Superior temporal gyrus (tissue), 1 donor: ENCODE measurements around the gene AIF1.
A peak's percentile ranks its signal among the peaks of the same experiment; 100 is the strongest.

Source experiments
- DNase-seq: peaks from one replicate; pipeline ENCODE4 v3.0.0-alpha.2; 2016; ENCODE audit errors: extremely low spot score

AIF1 gene

GRCh38 chr6:31620586-31621319 lies 5.7 kb downstream of the AIF1 start, which contains the start of gene PRRC2A:
PRRC2A (plus strand) TSS chr6:31620715; CDS start chr6:31622790, 2,075 bp downstream.
- DNase-seq, result peak; percentile 63

GRCh38 chr6:31621320-31621939 lies 6.4 kb downstream of the AIF1 start:
- peak; percentile 42 for DNase-seq

DNA sequence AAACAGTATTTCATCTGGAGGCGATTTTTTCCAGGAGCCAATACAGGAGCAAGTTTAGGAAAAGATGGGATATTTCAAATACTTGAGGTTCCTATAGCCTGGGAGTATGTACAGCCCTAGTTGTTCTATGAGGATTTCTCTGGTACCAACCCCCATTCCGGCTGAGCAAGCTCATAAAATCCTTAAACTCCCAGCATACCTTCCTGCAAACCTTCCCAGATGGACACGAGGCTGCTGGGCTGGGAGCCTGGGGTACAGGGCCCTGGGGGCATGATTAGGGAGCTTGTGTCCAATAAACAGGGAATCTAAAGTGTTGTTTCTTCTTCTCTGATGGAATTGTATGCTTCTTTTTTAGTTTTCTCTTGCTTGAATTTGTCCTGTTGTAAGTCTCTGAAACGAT lies 7.0 kb downstream of the AIF1 start:
- no peak for DNase-seq

- DNase-seq, result no peak
These were observed 7.7 kb downstream of the AIF1 start for GRCh38 chr6:31622684-31623091.

DNA sequence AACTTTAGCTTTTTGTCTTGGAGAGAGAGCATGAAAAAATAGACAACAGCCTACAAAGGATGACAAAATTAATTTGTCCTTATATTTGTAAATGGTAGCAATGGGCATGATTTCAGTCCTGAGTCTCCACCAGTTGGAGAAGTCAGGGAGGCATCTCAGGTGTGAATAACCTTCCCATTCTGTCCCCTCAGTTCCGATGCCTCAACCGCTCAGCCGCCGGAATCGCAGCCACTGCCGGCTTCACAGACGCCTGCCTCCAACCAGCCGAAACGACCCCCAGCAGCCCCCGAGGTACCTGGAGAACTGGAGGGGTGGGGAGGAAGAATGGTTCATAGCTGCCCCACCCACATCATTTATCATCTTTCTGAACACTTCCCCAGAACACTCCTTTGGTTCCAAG lies 9.0 kb downstream of the AIF1 start:
- no peak for DNase-seq

- no peak for DNase-seq
These were observed 11.9 kb downstream of the AIF1 start for GRCh38 chr6:31626952-31627351.

DNA sequence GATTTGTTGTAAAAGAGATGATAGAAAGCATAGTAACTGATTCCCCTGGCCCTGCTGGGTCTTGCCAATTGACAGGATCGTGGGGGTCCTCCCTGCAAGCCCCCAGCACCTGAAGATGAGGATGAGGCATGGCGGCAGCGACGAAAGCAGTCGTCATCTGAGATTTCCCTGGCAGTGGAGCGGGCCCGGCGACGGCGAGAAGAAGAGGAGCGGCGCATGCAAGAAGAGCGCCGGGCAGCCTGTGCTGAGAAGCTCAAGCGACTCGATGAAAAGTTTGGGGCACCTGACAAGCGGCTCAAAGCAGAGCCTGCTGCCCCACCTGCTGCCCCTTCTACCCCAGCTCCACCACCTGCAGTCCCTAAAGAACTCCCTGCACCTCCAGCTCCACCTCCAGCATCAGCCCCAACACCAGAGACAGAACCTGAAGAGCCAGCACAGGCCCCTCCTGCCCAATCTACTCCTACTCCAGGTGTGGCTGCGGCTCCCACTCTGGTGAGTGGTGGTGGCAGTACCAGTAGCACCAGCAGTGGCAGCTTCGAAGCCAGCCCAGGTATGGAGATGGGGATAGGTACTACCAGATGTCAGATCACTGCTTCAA lies 12.8 kb downstream of the AIF1 start:
- DNase-seq, result no peak

GRCh38 chr6:31629014-31629413 lies 14.0 kb downstream of the AIF1 start:
- DNase-seq, result no peak

DNA sequence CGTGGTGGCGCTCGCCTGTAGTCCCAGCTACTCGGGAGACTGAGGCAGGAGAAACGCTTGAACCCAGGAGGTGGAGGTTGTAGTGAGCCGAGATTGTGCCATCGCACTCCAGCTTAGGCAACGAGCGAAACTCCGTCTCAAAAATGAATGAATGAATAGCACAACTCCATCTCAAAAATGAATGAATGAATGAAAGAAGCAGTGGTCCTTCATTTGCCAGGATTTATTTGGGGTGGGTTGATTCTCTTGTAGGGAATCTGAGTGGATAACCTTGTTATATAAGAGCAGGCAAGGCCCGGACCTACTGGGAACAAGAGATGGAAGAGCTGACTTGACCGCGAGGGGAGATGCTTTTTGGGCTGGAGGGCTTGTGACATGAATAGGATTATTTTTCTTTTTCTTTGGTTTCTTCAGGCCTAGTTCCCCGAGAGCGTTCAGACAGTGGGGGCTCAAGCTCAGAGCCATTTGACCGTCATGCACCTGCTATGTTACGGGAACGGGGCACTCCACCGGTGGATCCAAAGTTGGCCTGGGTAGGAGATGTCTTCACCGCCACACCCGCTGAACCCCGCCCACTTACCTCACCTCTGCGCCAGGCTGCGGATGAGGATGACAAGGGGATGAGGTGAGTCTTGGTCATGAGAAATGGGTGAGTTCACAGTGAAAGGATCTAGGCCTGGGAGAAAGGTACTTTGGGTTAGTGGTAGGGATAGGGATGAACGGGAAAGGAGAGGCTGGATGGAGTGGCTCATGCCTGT lies 15.3 kb downstream of the AIF1 start:
- no peak for DNase-seq

GRCh38 chr6:31631209-31631608 lies 16.2 kb downstream of the AIF1 start:
- no peak for DNase-seq

DNA sequence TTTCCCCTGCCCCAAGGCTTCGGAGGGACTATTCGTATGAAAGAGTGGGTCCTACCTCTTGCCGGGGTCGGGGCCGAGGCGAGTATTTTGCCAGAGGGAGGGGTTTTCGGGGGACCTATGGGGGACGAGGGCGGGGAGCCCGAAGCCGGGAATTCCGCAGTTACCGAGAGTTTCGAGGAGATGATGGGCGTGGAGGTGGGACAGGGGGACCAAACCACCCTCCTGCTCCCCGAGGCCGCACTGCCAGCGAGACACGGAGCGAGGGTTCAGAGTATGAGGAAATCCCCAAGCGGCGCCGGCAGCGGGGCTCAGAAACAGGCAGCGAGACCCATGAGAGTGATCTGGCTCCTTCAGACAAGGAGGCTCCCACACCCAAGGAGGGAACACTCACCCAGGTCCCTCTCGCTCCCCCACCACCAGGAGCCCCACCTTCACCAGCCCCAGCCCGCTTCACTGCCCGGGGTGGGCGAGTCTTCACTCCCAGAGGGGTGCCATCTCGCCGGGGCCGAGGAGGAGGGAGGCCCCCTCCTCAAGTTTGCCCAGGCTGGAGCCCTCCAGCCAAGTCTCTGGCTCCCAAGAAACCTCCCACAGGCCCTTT lies 16.7 kb downstream of the AIF1 start:
- no peak for DNase-seq

DNA sequence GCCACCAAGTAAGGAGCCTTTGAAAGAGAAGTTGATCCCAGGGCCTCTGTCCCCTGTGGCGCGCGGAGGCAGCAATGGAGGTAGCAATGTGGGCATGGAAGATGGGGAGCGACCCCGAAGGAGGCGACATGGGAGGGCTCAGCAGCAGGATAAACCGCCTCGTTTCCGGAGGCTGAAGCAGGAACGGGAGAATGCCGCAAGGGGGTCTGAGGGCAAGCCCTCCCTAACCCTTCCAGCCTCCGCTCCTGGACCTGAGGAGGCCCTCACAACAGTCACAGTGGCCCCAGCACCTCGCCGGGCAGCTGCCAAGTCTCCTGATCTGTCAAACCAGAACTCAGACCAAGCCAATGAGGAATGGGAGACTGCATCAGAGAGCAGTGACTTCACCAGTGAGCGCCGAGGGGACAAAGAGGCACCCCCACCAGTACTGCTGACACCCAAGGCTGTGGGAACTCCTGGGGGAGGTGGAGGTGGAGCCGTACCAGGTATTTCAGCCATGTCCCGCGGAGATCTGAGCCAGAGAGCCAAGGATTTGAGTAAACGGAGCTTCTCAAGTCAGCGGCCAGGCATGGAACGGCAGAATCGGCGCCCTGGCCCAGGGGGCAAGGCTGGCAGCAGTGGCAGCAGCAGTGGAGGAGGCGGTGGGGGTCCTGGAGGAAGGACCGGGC lies 17.4 kb downstream of the AIF1 start:
- DNase-seq, result no peak

- DNase-seq, result no peak
These were observed 18.4 kb downstream of the AIF1 start for GRCh38 chr6:31633447-31633846.

DNA sequence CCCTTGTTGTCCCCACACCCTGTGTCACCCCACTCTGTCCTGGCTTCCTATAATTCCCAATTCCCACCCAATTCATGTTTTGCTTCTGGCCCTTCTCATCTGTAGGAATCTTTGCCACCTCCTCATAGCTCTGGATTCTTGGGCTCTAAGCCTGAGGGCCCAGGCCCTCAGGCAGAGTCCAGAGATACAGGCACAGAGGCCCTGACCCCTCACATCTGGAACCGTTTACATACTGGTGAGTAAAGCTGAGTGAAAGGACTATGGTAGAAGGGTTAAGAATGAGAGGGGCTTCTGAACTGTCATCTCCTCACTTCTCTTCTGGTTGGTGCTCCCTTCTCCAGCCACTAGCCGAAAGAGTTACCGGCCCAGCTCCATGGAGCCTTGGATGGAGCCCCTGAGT lies 19.1 kb downstream of the AIF1 start:
- DNase-seq, result no peak

DNA sequence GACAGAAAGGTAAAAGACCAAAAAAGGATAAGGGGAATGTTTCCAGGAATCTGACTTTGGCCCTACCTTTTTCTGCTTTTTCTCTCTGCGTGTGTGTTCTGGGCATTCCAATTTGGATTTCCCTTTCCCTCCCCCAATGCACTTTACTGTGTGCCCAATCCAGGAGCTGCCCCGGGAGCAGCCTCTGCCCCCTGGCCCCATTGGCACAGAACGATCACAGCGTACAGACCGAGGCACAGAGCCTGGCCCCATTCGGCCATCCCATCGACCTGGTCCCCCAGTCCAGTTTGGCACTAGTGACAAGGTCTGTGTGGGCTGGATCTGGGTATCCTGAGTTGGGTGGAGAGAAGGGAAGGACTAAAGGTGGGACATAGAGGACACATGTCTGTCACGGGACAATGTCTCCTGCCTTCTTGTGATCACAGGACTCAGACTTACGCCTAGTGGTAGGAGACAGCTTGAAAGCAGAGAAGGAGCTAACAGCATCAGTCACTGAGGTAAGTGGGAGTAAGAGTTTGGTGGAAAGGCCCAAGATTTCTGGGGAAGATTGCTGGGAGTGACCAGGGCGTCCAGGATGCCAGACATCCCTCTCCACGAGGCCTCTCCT lies 20.0 kb downstream of the AIF1 start:
- no peak for DNase-seq

GRCh38 chr6:31636698-31637596 lies 21.9 kb downstream of the AIF1 start:
- no peak for DNase-seq

- no peak for DNase-seq
These were observed 24.0 kb downstream of the AIF1 start for GRCh38 chr6:31639043-31639442.

GRCh38 chr6:31639449-31639861 lies 24.4 kb downstream of the AIF1 start:
- no peak for DNase-seq

DNA sequence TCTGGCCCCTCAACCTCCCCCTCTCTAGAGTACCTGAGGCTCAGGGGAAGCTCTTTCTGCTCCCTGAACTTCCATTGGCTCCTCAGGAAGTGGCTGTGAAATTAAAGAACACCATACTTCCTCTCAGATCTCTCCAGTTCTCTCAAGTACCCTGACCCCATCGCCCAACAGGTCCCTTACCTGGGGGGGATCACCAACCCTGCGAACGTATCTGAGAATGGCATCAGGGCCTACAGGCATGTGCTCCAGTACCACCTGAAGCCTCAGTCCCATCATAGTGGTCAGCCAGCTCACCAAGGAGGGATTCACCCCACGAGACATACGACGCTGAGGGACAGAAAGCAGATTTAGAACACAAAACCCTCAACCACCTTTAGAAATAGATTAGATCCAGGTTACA lies 25.6 kb downstream of the AIF1 start:
- no peak for DNase-seq

DNA sequence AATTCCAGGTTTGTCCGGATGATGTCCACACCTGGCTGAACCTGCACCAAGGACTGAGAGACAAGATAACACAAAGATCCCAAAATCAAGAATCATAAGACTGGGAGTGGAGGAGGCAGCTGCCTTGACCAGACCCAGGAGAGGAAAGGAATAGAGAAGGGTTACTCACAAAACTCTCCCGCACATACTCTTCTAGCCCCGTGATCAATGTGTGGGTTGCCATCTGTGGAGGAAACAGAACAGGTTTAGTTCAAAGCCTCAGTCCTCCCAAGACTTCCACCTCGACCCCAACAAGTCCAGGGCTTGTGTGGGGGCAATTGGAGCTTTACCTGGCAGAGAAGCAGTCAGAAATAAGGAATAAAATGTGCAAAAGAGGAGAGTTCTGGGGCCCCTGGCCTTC lies 26.3 kb downstream of the AIF1 start:
- DNase-seq, result no peak
